Epithelial cell of proximal tubule (primary cell): Measurements from ENCODE around the gene SHROOM2. TPM values are rescaled to one million over a fixed set of nuclear protein-coding genes. Genes with fewer than 3 reads are reported as not detected.

Source experiments
- DNase-seq: peaks from one replicate; pipeline ENCODE4 v3.0.0-alpha.2; 2011; ENCODE audit warnings: low read depth
- H3K4me3 ChIP-seq: 2 replicates; pipeline ENCODE4 v1.5.1; 2011; ENCODE audit warnings: low read depth, mild to moderate bottlenecking, low read length
- CTCF ChIP-seq: conservative IDR thresholded peaks from 2 replicates; pipeline ENCODE4 v1.5.1; 2012; ENCODE audit warnings: low read depth, mild to moderate bottlenecking, low read length
- total RNA-seq: library from RNA; depleted of rRNA; stranded (reverse); fragments of >200 nt; gene quantifications from 2 replicates; pipeline ENCODE4 v1.2.3, GENCODE V29; 2015

SHROOM2 gene
- total RNA-seq, 1 donor from 2014 or later = 8.9 TPM

- no peak overlapping the region for H3K4me3 ChIP-seq
- DNase-seq = no peak
- no peak for TF ChIP-seq CTCF
Measured at GRCh38 chrX:9919632-9920172, 133.5 kb downstream of the SHROOM2 start.

- H3K4me3 ChIP-seq = no peak overlapping the region
- TF ChIP-seq CTCF = no peak
- DNase-seq = no peak
Measured at GRCh38 chrX:9921407-9921806, 135.2 kb downstream of the SHROOM2 start.

GRCh38 chrX:9923357-9923756 is 137.1 kb downstream of the SHROOM2 start:
- TF ChIP-seq CTCF = no peak
- no peak overlapping the region for H3K4me3 ChIP-seq
- DNase-seq = no peak

- no peak for TF ChIP-seq CTCF
- no peak overlapping the region for H3K4me3 ChIP-seq
- DNase-seq = no peak
Measured at GRCh38 chrX:9926002-9926401, 139.8 kb downstream of the SHROOM2 start.

GRCh38 chrX:9927698-9928482 is 141.7 kb downstream of the SHROOM2 start:
- TF ChIP-seq CTCF = no peak
- no peak overlapping the region for H3K4me3 ChIP-seq
- DNase-seq = no peak

- DNase-seq = no peak
- H3K4me3 ChIP-seq = no peak overlapping the region
- TF ChIP-seq CTCF = no peak
Measured at GRCh38 chrX:9935436-9935835, 149.2 kb downstream of the SHROOM2 start.

- no peak for DNase-seq
- no peak for TF ChIP-seq CTCF
- H3K4me3 ChIP-seq = no peak overlapping the region
Measured at GRCh38 chrX:9937761-9938160, 151.5 kb downstream of the SHROOM2 start.
